Endodermal cell (in vitro differentiated cells): ENCODE data around the gene CDSN. TPM values are rescaled to one million over a fixed set of nuclear protein-coding genes. Genes with fewer than 3 reads are reported as not detected.
A peak's percentile ranks its signal among the peaks of the same experiment; 100 is the strongest.
"Not testable (repeated sequence)": the region's sequence is repeated elsewhere in the genome, so short reads cannot be mapped to it uniquely, and the experiment has no call there.

Experiments used
- DNase-seq: peaks from one replicate; pipeline ENCODE4 v3.0.0-alpha.2; 2017
- H3K27ac ChIP-seq: 2 replicates; pipeline ENCODE4 v1.5.1; 2013; ENCODE audit warnings: mild to moderate bottlenecking, low read depth, low read length, moderate library complexity
- H3K27me3 ChIP-seq: 2 replicates; pipeline ENCODE4 v1.6.1; 2013; ENCODE audit warnings: mild to moderate bottlenecking, low read length, moderate library complexity; ENCODE audit not compliant: insufficient read depth, control insufficient read depth, poor library complexity, severe bottlenecking
- H3K36me3 ChIP-seq: 2 replicates; pipeline ENCODE4 v1.7.0; 2013; ENCODE audit warnings: mild to moderate bottlenecking, low read length, moderate library complexity; ENCODE audit not compliant: control insufficient read depth, insufficient read depth
- H3K4me1 ChIP-seq: one replicate; pipeline ENCODE4 v1.7.0; 2013; ENCODE audit warnings: low read length; ENCODE audit not compliant: control insufficient read depth, insufficient read depth
- H3K4me3 ChIP-seq: 2 replicates; pipeline ENCODE4 v1.5.1; 2013; ENCODE audit warnings: mild to moderate bottlenecking, low read length, moderate library complexity
- H3K9ac ChIP-seq: 2 replicates; pipeline ENCODE4 v1.6.1; 2013; ENCODE audit warnings: mild to moderate bottlenecking, low read length, moderate library complexity; ENCODE audit not compliant: poor library complexity, severe bottlenecking; ENCODE audit errors: extremely low read depth
- H3K9me3 ChIP-seq: 2 replicates; pipeline ENCODE4 v1.6.1; 2013; ENCODE audit warnings: mild to moderate bottlenecking, low read length, moderate library complexity; ENCODE audit not compliant: control insufficient read depth
- H3K27ac Mint-ChIP-seq: 2 replicates; pipeline ENCODE4 v1.8.0; 2020; ENCODE audit warnings: mixed read lengths
- H3K27me3 Mint-ChIP-seq: 2 replicates; pipeline ENCODE4 v1.8.0; 2021; ENCODE audit warnings: mild to moderate bottlenecking, mixed read lengths; ENCODE audit not compliant: insufficient read depth
- H3K36me3 Mint-ChIP-seq: 2 replicates; pipeline ENCODE4 v1.8.0; 2020; ENCODE audit warnings: low read depth, mixed read lengths
- H3K4me1 Mint-ChIP-seq: 2 replicates; pipeline ENCODE4 v1.8.0; 2020; ENCODE audit warnings: mixed read lengths
- H3K4me3 Mint-ChIP-seq: 2 replicates; pipeline ENCODE4 v1.8.0; 2020; ENCODE audit warnings: mild to moderate bottlenecking, moderate library complexity, mixed read lengths
- H3K9me3 Mint-ChIP-seq: 2 replicates; pipeline ENCODE4 v1.8.0; 2020; ENCODE audit warnings: mild to moderate bottlenecking, mixed read lengths
- WGBS, 2 experiments: methylation state at CpG; one replicate each; pipeline versions ENCODE4 v1.1.5 to v1.1.7; 2013; ENCODE audit warnings: missing lambda C conversion rate in 2 of 2, mixed read lengths in 1 of 2; ENCODE audit not compliant: insufficient coverage in 1 of 2, insufficient read length in 1 of 2; 5-methylcytosine and 5-hydroxymethylcytosine counted together
- total RNA-seq, 2 donors: library from RNA; stranded (reverse); fragmentation: NEBNext Ultra II Directional in 1 of 2; extraction: Animal tissue kit (Norgen Biotek cat#: 25700) in 1 of 2; gene quantifications; 2 replicates in 1 of 2; 3 replicates in 1 of 2; pipeline ENCODE4 v1.2.1, GENCODE V29; 2021
- TF ChIP-seq, protein P1 (sequence below): fragments of 200-600 bp; sonication (generic); conservative IDR thresholded peaks from 2 replicates; pipeline ENCODE4 v1.5.0; 2021; ENCODE audit warnings: antibody characterized with exemption, mild to moderate bottlenecking

The CDSN gene
- total RNA-seq, 2 donors from 2014 or later, result not detected

DNA sequence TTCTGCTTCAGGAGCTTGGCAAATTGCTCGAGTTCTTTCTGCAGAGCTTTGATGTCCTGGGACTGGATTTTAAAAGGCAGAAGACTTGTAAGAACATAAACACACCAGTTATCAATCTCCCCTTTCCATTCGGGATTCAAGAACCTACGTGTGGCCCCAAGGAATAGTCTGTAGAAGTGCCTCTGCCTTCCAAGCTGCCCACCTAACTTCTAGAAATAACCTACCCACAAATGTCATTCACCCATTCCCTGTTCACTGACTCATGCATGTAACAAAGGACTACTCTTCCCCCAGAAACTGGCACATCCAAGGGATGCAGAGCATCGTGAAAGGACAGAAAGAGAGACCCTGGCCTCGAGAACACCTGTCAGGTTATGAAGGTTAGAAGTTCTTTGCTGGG lies 45.7 kb upstream of the CDSN start:
- Mint-ChIP-seq H3K4me3 (peak overlapping the region; percentile 10), H3K4me1 (peaks cover 24% of the 10 kb centered on the region), H3K36me3 (peaks cover 32% of the 10 kb centered on the region), H3K27ac (peak overlapping the region; percentile 36), H3K9me3 (no peaks in the 10 kb centered on the region), H3K27me3 (peaks cover 6% of the 10 kb centered on the region)
- Histone ChIP-seq H3K9me3 (no peaks in the 10 kb centered on the region), H3K36me3 (peaks cover 12% of the 10 kb centered on the region), H3K27ac (no peak overlapping the region), H3K9ac (no peak overlapping the region), H3K4me1 (no peaks in the 10 kb centered on the region), H3K27me3 (no peaks in the 10 kb centered on the region), H3K4me3 (no peak overlapping the region)
- no peak for DNase-seq
- WGBS, 2 experiments, result 81 to 83% methylated on average over 4 to 5 of the region's 5 CpGs
- TF ChIP-seq, protein P1, sequence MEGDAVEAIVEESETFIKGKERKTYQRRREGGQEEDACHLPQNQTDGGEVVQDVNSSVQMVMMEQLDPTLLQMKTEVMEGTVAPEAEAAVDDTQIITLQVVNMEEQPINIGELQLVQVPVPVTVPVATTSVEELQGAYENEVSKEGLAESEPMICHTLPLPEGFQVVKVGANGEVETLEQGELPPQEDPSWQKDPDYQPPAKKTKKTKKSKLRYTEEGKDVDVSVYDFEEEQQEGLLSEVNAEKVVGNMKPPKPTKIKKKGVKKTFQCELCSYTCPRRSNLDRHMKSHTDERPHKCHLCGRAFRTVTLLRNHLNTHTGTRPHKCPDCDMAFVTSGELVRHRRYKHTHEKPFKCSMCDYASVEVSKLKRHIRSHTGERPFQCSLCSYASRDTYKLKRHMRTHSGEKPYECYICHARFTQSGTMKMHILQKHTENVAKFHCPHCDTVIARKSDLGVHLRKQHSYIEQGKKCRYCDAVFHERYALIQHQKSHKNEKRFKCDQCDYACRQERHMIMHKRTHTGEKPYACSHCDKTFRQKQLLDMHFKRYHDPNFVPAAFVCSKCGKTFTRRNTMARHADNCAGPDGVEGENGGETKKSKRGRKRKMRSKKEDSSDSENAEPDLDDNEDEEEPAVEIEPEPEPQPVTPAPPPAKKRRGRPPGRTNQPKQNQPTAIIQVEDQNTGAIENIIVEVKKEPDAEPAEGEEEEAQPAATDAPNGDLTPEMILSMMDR, result no peak

DNA sequence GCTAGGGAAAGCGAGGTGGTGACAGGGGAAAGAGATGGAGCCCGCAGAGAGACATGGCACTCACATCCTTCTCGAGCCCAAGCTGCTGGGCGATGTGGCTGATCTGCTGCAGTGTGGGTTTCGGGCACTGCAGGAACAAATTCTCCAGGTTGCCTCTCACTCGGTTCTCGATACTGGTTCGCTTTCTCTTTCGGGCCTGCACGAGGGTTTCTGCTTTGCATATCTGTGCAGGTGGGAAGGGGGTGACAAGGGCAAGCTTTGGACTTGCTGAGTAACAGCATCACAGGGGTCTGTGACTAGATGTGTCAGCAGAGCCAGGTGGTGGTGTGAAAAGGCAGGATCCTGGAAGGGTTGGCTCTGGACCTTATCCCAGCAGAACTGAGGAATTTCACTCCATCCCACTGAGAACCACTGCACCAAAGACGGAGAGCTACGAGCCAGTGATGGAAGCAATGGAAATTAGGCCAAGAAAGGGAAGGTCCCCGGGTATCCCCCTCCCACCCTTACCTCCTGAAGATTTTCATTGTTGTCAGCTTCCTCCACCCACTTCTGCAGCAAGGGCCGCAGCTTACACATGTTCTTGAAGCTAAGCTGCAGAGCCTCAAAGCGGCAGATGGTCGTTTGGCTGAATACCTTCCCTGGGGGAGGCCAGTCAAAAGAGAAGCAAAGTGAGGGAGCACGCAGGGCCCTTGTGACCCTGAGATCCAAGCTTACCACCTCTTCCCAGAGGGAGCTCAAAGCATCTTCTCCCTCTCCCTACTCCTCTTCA lies 45.0 kb upstream of the CDSN start:
- H3K36me3 Mint-ChIP-seq, result peaks cover 32% of the 10 kb centered on the region

DNA sequence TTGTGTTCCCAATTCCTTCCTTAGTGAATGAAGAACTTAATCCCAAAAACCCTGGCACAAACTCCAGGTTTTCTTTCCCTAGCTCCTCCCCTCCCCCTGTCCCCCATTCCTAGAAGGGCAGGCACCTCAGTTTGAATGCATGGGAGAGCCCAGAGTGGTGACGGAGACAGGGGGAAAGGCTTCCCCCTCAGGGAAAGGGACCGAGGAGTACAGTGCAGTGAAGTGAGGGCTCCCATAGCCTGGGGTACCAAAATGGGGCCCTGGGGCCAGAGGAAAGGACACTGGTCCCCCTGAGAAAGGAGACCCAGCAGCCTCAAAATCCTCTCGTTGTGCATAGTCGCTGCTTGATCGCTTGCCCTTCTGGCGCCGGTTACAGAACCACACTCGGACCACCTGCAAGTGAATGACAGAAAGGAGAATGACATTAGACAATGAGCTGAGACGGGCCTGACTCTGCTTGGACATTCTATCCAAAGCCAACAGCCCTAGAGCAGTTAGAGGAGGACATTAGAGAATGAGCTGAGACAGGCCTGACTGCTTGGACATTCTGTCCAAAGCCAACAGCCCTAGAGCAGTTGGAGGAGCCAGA lies 44.3 kb upstream of the CDSN start:
- Mint-ChIP-seq H3K4me1 (peaks cover 22% of the 10 kb centered on the region), H3K36me3 (peaks cover 32% of the 10 kb centered on the region)
- H3K4me3 ChIP-seq, H3K27me3 Mint-ChIP-seq, H3K9ac ChIP-seq, DNase-seq, H3K27me3 ChIP-seq, H3K9me3 ChIP-seq, H3K9me3 Mint-ChIP-seq, H3K4me3 Mint-ChIP-seq, H3K27ac ChIP-seq, H3K27ac Mint-ChIP-seq, H3K4me1 ChIP-seq: not testable (repeated sequence)
- 93 to 100% methylated on average over 1 to 7 of the region's 9 CpGs for WGBS, 2 experiments
- H3K36me3 ChIP-seq, result peaks cover 12% of the 10 kb centered on the region

More for the DNA sequence above, 45.0 kb upstream of the CDSN start:
- not testable (repeated sequence) for H3K9me3 Mint-ChIP-seq, DNase-seq, H3K27me3 Mint-ChIP-seq, H3K4me1 ChIP-seq, H3K4me3 ChIP-seq, H3K4me3 Mint-ChIP-seq, H3K9ac ChIP-seq, H3K27ac Mint-ChIP-seq, H3K27ac ChIP-seq, H3K9me3 ChIP-seq, H3K27me3 ChIP-seq
- peaks cover 22% of the 10 kb centered on the region for H3K4me1 Mint-ChIP-seq
- H3K36me3 ChIP-seq, result peaks cover 12% of the 10 kb centered on the region
- 87 to 90% methylated on average over 7 to 17 of the region's 17 CpGs for WGBS, 2 experiments

DNA sequence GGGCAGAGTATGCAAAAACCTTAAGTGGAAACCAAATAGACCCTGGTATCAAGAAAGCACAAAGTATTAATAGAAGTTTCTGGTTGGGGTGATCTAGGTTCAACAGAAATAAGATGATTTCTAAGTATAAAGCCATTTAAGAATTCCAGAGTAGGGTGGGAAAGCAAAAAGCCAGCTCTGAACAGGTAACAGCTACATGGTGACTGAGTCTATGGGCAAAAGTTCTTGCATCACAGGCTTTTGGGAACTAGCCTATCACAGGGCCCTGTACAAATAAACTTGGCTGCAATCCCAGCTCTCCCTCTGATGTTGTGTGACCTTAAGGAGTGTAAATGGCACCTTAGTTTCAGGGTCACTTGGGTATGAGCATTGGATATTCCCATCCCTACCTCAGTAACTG lies 43.7 kb upstream of the CDSN start:
- Histone ChIP-seq H3K36me3 (peaks cover 12% of the 10 kb centered on the region), H3K4me1 (no peaks in the 10 kb centered on the region), H3K4me3 (no peak overlapping the region), H3K9me3 (no peaks in the 10 kb centered on the region), H3K9ac (no peak overlapping the region), H3K27ac (no peak overlapping the region), H3K27me3 (no peaks in the 10 kb centered on the region)
- Mint-ChIP-seq H3K4me3 (no peak overlapping the region), H3K36me3 (peaks cover 32% of the 10 kb centered on the region), H3K9me3 (no peaks in the 10 kb centered on the region), H3K4me1 (peaks cover 19% of the 10 kb centered on the region), H3K27ac (no peak overlapping the region), H3K27me3 (peaks cover 2% of the 10 kb centered on the region)
- no peak for DNase-seq
- TF ChIP-seq, protein P1, result no peak
